ENCODE results near the gene SOX18.
A peak's percentile ranks its signal among the peaks of the same experiment; 100 is the strongest.

SOX18 gene

DNA sequence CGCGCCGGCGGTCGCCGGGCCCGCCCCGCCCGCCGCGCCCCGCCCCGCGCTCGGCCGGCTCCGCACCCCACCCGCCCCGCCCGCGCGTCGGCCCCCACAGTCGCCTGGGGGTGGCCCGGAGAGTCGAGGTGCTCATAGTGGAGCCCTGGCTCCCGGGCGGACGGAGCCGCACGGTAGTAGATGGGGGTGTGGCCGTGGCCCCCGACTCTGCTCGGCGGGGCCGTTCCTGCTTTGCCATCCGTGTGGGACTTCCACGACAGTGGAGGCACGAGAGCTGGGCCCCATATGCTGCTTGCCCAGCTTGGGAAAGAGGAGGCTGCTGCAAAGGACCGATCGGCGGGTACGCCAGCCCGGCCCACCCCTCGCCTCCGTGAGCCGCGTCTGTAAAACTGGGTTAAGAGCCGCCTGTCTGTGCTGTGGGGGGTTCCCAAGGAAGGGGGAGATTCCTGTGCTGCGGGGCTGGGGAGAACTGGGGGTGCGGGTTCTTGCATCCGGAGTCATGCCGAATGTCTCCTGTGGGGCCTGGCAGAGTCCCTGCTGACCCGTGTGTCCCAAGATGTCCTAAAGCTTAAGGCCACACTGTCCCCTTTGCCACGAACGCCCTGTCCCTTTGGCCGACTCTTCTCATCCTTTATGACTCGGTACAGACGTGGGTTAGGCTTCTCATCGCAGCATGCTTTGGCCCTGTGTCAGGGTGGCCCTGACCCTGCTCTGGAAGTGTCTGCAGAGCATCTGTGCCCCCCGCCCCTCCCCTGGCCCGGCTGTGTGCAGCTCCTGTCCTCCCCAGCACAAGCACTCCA, 30.8 kb upstream of the SOX18 start, which contains the start of gene OPRL1:
Gene OPRL1, plus strand, starts transcription at position 70 of the 800 bp plus-strand sequence. CDS start 12,639 bp downstream, outside the sequence.
- no peak for DNase-seq

DNA sequence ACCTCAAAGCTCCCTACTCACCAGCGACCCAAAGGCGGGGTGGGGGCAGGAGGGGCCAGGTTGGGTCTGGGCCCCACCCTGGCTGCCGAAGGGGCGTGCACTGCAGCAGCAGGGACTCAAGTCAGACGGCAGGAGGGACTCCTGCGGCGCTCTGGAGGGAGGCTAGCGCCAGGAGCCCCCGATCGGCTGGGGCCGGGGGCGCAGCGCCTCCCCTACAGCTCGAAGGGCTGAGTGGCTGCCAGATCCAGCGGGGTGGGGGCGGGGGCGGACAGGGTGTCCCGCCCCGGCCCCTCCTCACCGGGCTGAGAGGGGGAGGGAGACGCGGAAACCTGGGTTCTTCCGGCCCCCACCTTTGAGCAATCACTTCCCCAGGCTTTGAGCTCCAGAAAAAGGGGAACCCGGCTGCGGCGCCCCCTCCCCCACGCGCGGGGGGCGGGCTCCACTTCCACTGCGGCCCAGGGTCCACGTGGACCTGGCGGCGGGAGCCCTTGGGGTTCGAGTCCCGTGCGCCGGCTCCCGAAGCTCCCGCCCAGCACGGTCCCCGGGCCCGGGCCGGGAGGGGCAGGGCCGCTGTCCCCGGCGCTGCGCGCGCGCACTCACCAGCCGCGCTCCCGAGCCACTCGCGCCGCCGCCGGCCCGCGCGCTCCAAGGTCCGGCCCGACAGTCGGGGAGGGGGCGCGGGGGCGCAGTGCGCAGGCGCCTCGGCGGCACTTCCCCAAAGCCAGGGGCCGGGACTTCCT, 30.0 kb upstream of the SOX18 start, which contains the start of gene RGS19:
Gene RGS19, minus strand, starts transcription at position 246 of the 740 bp plus-strand sequence. CDS start 2,632 bp downstream, outside the sequence.
- DNase-seq, result peak; percentile 84

DNA sequence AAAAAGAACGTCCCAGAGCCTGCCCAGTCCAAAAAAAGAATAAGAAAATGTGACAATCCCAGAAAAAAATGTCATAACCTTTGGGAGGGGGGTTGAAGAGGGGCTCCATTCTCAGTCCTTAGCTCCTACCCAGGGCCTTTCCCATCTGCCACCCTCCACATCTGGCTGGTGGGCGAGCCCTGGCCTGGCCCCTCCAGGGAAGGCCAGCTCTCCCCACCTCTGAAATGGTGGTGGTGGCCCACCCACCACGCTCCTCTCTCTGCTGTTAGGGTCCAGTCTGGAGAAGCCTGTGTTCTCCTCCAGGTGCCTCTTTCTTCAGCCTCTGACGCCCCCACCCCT, 29.5 kb upstream of the SOX18 start:
- no peak for DNase-seq

DNA sequence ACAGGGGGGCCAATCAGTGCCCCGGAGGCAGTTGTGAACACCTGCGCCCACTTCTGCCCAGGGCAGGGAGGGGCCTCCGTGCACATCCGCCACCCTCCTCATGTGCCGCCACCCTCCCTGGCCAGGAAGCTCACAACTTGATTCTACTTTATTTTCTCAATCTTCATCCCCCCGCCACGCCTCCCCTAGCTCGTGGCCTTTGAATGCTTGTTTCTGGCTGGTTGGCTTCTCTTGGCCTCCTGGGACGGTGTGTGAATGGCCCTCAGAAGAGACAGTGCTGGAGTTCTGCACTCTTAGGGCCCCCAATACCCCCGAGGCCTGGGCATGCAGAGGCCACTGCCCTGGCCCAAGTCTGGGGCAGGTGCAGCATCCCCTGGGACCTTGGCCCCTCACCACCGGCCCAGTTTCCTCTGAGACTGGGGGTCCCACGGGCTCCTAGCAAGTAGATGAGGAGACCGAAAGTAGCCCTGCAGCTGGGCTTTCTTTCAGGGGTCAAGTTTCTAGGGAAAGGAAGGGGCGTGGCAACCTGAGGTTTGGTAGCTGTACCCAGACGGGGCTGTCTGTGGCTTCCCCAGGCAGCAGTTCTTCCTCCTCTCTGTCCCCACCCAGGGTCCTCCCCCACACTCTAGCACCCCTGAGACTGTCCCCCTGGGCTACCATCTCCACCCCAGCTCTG, 28.6 kb upstream of the SOX18 start:
- peak; percentile 78 for DNase-seq

DNA sequence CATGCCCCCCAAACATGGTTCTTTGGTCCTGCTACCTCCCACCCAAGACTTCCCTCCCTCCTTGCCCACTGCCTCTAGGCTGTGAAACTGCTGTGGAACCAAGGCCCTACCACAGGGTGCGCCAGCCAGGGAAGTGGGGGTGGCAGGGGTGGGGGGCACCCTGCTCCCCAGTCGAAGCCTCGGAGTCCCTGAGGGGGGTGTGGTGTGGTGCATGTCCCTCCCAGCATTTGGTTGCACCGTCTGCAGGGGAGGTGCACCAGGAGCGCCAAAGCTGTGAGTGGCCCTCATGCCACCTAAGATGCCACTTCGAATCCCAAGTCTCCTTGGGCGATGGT, 28.1 kb upstream of the SOX18 start:
- DNase-seq, result no peak

DNA sequence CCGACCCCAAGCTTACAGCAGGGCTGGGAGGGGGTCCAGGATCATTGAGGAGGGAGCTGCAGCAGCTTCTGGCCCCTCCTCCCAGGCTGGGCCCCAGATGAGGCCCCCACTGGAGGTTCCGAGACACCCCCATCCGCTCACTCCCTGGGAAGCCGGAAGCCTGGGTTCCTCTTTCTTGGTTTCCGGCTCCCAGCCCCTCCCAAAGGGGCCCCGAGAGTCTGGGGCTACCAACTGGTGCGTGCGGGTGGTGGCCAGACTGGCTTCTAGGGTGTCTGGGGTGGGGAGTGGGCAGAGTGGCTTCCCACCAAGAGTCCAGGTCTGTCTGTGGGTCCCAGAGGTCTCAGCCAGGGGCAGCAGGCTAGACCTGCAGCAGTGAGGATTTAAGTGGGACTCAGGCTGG, 27.7 kb upstream of the SOX18 start:
- peak; percentile 65 for DNase-seq

DNA sequence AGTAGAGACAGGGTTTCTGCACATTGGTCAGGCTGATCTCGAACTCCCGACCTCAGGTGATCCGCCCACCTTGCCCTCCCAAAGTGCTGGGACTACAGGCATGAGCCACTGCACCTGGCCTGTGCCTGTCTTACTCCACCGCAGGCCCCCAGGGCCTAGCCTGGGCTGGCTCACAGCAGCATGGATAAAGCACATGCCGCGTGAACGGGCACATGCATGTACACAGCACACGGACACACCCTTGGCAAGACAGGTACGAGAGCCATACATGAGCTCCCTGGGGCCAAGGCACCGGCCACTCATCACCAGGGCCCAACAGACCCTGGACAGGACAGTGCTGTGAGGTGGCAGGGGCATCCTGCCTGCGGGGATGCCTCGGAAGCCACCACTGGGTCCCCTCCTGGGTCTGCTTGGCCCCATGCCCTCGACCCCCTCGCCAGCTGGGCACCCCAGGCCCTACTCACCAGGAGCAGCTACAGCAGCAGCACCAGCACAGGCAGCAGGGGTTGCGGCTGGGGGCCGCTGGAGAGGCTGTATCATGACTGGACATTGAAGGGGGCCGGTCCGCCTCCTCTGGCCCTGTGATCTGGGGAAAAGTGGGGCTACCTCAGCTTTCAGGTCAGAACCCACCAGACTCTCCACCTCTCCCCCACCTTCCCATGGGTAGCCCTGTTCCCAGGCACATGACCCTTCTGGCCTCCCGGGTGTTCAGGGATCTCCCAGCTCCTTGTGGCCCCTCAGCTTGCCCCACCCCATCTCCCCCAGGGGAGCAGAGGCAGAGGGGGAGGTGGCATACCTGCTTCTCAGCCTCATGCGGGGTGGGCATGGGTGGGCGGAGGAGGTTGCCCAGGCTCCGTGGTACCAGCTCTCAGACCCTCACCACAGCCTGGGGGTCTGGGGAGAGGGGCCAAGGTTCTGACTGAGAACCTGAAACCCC, 26.9 kb upstream of the SOX18 start:
- no peak for DNase-seq

DNA sequence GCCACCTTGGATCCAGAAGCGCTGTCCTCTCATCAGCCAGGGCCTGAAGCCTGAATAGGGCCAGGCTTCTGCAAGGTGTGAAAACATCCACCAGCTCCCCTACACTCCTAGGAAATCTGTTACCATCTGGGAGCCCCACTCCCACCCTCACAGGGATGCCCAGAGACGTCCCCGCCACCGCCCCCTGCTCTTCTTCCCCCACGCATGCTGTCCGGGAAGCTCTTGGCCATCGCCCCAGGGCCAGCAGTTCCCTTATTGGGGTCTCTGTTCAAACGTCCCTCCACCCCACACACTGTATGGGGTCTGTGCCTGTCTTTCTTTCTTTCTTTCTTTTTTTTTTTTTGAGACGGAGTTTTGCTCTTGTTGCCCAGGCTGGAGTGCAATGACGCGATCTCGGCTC, 26.1 kb upstream of the SOX18 start:
- no peak for DNase-seq

DNA sequence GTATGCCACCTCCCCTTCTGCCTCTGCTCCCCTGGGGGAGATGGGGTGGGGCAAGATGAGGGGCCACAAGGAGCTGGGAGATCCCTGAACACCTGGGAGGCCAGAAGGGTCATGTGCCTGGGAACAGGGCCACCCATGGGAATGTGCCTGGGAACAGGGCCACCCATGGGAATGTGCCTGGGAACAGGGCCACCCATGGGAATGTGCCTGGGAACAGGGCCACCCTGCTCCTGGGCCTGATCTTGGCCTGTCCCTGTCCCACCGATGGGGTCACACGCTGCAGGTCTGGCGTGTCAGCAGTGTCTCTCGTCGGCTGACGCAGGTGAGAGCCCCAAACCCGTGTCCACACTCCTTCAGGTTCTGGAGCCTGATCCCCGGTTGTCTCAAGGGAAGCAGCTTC, 25.5 kb upstream of the SOX18 start:
- no peak for DNase-seq

DNA sequence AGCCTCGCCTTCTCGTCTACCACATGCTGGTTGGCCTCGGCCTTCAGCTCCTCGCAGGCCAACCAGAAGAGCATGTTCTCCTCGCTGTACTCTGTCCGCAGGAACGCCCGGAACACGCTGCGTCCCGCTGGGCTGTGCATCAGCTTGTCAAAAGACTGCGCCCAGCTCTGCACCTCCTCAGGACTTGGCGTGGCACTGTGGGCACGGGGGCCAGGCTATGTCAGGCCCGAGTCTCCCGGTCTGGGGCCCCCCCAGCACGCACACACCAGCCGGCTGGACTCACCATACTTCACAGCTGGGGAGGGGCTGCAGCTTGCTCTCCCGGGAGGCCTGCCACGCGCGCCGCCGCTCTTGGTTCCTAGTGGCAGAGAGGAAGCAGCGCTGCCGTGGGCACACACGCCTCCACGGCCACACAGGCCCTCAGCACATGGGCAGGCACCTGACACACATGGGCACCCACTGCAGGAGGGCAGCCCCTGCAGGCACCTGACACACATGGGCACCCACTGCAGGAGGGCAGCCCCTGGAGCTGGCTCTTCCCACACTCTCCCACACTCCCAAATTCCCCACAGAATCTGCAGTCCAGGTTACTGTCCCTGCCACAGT, 24.8 kb upstream of the SOX18 start:
- DNase-seq, result no peak

DNA sequence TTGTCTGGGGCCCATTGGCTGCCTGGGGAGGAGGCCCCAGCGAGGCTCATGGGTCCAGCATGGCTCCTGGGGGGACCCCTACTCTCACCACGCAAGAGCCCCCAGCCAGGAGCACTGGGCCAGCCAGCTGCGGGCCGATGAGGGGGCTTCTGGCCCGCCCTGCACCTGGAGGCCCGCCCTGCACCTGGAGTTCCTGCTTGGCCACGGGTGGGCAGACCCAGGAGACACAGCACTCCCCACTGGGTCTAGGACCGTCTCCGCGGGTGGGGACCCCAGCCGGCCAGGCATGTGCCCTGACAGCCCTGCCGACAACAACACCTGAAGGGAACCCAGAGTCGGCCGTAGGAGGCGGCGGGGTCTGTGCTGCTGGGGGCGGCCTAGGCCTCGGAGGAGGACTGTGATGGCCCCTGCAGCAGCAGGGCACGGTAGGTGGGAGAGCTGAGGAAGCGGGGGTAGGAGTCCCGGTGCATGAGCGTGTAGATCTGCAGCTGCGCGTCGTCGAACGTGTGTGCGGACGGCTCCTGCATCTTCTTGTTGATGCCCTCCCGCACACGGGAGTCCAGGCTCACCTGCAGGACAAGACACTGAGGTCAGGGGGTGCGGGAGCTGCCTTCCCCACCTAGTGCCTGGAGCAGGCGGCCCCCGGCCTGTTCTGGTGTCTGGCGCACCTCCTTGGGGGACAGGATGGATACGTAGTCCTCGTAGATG, 24.2 kb upstream of the SOX18 start:
- DNase-seq, result no peak

DNA sequence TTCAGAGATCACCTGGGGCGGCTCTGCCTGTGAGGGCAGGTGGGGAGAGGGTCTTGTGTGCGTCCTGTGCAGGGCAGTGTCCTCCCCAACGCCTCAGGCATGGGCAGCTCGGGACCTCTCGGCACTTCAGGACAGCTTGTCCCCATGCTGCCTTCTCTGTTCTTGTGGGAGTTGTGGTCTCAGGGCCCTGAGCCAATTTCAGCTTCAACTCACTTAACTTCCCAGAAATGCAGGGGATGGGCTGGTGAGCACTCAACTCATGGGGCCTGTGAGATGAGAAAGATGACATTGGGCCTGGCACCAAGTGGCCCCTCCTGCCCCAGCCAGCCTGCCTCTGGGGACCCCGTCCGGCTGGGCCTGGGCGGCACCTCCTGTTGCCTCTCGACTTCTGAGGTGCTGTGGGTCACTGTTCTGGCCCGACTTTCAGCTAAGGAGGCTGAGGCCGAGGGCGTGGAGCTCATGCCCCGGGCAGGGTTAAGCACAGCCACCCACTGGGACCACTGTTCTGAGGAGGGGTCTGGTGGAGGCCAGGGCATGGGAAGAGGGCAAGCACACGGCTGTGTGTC, 23.1 kb upstream of the SOX18 start:
- no peak for DNase-seq

DNA sequence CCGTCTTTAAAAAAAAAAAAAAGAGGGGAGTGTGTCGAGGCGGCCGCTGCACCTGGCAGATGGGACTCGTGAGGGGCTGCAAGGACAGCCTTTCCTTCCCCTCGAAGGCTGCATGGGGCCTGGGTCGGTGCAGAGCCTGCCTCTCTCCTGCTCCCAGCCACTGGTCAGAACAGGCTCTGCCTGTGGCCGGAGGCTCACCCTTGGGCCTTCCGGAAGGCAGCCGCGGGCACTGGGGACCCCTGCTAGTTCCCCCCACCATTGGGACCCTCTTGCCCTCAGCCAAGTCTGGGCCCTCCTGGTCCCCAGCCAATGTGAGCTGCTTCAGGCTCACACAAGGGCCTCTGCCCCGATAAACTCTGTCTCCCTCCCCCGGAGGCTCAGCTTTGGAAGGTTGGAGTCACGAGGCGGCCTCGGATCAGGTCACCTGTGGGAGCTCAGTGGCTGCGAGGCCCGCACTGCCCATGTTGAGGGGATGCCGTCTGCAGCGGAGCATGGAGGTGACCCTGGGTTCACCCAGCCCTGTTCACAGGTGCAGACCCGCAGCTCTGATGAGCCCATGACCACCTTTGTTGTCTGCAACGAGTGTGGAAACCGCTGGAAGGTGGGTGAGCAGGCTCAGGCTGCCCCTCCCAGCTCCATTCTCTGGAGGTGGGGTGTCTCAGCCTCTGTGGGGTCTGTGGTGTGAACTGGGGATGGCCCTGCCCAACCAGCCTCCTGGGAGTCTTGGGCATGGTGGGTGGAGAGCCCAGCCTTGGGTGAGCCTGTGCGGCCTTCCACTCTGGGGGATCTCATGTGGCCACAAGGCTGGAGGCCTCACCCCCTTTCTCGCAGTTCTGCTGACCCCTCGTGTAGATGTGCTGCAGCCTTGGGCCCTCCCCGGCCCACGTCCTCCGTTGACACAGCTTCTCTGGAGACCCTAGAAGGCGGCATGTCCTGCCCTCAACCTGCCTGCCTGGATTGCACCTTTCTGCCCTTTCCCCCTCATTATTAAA, 22.2 kb upstream of the SOX18 start:
- DNase-seq, result no peak

DNA sequence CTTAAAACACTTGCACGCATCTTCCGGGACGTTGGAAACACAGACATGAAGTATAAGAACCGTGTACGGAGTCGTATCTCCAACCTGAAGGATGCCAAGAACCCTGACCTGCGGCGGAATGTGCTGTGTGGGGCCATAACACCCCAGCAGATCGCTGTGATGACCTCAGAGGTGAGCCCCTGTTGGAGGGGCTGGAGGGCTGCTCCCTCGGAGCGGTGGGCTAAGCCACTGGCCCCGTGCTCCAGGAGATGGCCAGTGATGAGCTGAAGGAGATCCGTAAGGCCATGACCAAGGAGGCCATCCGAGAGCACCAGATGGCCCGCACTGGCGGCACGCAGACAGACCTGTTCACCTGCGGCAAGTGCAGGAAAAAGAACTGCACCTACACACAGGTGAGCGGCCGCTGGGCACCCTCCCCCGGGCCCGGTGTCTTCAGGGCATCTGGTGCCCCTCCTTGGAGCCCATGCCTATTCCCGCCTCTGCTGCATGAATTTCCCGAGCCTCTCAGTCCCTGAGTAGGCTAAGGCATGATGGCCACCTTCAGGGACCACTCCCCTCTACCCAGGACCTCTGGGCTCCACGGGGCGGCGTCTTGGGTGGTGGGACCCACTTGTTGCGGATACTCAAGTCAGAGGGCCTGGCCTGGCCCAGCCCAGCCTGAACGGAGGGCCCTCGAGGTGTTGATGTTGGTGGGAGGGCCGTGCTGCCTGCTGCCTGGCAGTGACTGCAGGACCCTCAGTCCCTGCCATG, 21.0 kb upstream of the SOX18 start:
- no peak for DNase-seq

DNA sequence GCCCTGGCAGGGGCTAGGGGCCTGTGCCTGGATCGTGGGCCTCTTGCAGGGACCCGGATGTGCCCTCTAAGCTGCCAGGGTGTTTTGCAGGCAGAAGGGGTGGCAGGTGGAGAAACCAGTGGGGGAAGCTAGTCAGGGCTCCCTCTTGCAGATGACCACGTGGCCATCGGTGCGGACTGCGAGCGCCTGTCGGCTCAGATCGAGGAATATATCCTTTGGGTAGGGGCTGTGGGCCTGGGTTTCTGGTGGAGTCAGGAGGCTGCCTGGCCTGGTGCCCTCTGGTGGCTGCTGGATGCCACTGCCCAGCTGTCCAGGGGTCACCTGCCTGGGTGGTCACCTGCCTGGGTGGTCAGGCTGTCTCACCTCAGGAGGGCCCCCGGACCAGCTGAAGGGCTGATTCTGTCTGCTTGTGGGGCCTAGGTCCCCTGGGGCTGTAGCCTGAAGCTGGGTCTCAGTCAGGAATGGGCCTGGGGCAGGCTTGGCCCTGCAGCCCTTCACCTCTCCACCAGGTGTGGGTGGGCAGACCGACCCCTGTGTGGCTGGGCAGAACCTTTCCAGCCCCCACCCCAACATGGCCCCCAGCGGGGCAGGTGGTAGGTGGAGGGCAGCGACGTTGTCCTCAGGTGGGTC, 20.3 kb upstream of the SOX18 start:
- peak; percentile 42 for DNase-seq

DNA sequence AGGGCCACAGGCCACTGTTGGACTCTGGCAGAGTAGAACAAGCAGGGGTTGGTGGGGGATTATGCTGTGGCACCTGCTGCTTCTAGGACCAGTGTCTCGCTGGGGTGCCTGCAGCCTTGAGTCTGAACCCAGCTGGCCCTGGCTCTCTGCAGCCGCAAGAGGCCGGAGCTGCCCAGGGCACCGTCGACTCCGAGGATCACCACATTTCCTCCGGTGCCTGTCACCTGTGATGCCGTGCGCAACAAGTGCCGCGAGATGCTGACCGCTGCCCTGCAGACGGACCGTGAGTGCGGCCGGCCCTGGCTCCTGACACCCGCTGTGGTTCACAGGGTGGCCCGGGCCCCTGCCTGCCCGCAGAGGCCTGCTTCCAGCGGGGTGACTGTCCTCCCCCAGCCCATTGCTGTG, 19.8 kb upstream of the SOX18 start:
- DNase-seq, result no peak

DNA sequence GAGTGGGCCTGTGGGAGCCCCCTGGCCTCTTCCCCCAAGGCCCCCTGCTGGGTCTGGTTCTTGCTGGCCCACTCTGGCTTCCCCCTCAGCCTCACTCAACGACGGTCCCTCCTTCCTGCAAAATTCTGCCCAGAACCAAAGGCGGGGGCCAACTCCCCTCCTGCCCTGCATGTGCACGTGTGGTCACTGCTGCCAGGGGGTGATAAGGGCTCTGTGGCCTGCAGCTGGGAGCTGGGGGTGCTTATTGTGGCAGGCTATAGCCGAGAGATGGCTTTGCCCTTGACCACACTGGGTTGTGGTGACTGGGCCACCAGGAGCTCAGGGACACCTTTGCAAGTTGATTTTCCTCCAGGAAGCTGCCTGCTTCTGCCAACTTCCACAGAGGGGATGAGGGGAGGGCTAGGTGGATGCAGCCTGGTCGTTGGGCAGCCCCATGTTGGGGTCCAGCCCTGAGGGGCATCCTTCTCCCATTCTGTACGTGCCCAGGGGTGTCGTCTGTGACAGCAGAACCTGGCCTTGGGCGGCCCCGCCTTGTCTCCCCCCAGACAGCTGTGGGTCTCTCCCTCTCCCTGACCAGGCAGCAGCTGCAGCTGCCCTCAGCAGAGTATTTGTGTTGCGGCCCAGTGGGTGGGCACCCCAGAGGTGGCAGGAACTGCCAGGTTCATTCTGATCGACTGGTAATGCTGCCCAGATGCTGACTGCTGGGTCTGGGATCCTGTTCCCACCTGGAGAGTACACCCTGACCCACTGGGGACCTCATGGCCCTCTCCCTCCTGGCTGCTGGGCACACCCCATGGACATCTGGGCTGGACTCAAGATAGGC, 19.2 kb upstream of the SOX18 start:
- DNase-seq, result no peak
